ENCODE data around the gene GSTCD.
A peak's percentile ranks its signal among the peaks of the same experiment; 100 is the strongest.

Gene GSTCD

DNA sequence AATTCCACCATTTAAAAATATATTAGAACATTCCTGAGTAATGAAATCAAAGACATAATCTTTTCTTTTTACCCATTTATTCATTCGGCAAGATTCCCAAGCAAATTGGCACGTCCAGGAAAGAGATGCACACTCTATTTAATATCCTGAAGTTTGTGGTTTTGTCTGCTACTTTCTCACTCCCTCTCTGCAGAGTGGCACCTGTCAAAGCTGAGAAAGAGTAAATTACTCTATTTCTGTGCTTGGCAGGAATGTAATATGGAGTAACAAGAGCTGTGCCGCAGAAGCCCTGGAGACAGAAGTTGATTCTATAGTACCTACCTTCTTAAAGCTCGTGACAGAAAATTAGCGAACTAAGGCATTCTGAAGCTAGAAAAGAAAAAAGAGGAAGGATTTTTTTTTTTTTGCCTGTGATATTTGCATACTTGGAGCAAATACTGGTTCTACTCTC lies 5.5 kb downstream of the GSTCD start (continued):
- TF ChIP-seq, protein P1, sequence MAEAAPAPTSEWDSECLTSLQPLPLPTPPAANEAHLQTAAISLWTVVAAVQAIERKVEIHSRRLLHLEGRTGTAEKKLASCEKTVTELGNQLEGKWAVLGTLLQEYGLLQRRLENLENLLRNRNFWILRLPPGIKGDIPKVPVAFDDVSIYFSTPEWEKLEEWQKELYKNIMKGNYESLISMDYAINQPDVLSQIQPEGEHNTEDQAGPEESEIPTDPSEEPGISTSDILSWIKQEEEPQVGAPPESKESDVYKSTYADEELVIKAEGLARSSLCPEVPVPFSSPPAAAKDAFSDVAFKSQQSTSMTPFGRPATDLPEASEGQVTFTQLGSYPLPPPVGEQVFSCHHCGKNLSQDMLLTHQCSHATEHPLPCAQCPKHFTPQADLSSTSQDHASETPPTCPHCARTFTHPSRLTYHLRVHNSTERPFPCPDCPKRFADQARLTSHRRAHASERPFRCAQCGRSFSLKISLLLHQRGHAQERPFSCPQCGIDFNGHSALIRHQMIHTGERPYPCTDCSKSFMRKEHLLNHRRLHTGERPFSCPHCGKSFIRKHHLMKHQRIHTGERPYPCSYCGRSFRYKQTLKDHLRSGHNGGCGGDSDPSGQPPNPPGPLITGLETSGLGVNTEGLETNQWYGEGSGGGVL (tag by site-specific recombination; IDR thresholded peaks at IDR 0.05), result no peak
- TF ChIP-seq ZNF610 (tag by site-specific recombination; IDR thresholded peaks at IDR 0.05; ENCODE audit: borderline replicate concordance), result no peak
- no peak for TF ChIP-seq ZNF202 (tag by site-specific recombination; IDR thresholded peaks at IDR 0.05; ENCODE audit: borderline replicate concordance)

DNA sequence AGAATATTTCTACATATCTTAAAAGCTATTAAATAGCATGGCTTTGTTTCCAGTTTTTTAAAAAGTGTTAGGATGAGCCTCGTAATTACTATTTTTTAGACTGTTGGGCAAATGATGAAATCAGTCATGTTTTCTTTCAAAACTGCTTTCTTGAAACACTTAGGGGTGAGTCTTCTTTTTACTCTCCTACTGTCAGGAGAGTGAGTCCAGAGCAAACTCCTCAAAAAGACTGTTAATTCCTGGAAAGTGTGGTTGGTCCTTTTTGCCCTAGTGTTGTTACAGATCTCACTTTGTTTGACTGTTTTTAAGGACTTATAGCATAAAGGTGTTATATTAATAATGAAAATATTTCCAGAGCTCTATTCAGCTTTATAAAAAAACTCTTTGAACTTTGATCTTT lies 6.3 kb downstream of the GSTCD start:
- ChIA-PET POLR2A (interaction anchor here (0.7 kb wide), 1 partner anchor 180 kb away, joined by 3 read pairs; the partner anchor contains the start of gene NPNT), CTCF (interaction anchor here (0.6 to 1.3 kb wide), 12 partner anchors 14 to 486 kb away, joined by 3 to 5 read pairs (median 4); no protein-coding TSS in a partner anchor)
- peaks cover 0 to 18% of the 10 kb centered on the region in 2 experiments; a peak in 1 of 3 replicates for H3K36me3 ChIP-seq (ENCODE audit: control insufficient read depth in 2 of 2, insufficient read depth in 1 of 2, low read length in 2 of 2)
- H3K4me1 ChIP-seq (ENCODE audit: control insufficient read depth, insufficient read depth, low read length), result 0 out of 2 replicates have a peak, but pooled peaks cover 2% of the 10 kb centered on the region
- H3K27ac ChIP-seq (ENCODE audit: extremely low read depth, low read depth, low read length), result no peak overlapping the region
- no peak overlapping the region for H3K4me3 ChIP-seq (ENCODE audit: low read depth, low read length)
- no peaks in the 10 kb centered on the region for H3K9me3 ChIP-seq (ENCODE audit: control insufficient read depth, insufficient read depth, low read depth, low read length)
- TF ChIP-seq ZBTB17 (tag by site-specific recombination; IDR thresholded peaks at IDR 0.05) (no peak), ZNF837 (tag by site-specific recombination; IDR thresholded peaks at IDR 0.05) (no peak), BCL11B (tag by site-specific recombination; IDR thresholded peaks at IDR 0.05; ENCODE audit: low read depth) (no peak), TCF7L2 (IDR thresholded peaks at IDR 0.05; ENCODE audit: borderline replicate concordance, low read depth, low read length) (no peak), ZBTB7A (tag by site-specific recombination; IDR thresholded peaks at IDR 0.05; ENCODE audit: low read depth) (no peak), PRDM1 (tag by site-specific recombination; IDR thresholded peaks at IDR 0.05) (peak; percentile 57; the same call in 1 of the 2 replicates), ZNF174 (tag by site-specific recombination; IDR thresholded peaks at IDR 0.05) (no peak)
- TF ChIP-seq, protein P2, sequence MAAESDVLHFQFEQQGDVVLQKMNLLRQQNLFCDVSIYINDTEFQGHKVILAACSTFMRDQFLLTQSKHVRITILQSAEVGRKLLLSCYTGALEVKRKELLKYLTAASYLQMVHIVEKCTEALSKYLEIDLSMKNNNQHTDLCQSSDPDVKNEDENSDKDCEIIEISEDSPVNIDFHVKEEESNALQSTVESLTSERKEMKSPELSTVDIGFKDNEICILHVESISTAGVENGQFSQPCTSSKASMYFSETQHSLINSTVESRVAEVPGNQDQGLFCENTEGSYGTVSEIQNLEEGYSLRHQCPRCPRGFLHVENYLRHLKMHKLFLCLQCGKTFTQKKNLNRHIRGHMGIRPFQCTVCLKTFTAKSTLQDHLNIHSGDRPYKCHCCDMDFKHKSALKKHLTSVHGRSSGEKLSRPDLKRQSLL (tag by site-specific recombination; IDR thresholded peaks at IDR 0.05), result no peak

DNA sequence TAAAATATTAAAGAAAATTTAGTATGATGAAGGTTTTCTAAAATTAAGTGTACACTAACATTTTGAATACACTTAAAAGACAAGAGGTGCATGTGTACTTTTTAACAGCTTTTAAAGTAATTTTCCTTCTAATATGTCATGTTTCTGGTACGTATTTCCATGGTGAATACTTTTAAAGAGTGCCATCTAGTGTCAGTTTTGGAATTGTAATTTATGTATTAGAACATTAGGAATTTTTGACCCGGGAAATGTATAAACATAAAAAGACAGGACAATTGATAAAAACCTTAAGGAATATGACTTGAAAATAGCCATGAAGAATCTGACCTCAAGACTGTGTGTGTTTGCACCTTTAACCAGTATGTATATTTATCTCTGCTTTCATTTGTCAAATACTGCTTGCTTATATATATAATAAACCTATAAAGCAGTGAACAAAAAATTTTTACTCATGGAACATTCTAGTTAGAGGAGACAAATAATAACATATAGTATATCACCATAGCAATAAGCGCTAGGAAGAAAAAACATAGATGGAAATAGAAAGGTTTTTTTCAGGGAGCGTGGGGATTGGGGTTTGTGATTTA lies 7.2 kb downstream of the GSTCD start:
- 0 out of 2 replicates have a peak, but pooled peaks cover 2% of the 10 kb centered on the region for H3K4me1 ChIP-seq (ENCODE audit: control insufficient read depth, insufficient read depth, low read length)
- no peak overlapping the region for H3K4me3 ChIP-seq (ENCODE audit: low read depth, low read length)
- ChIA-PET CTCF (interaction anchor here (0.6 to 1.3 kb wide), 11 partner anchors 15 to 459 kb away, joined by 3 to 5 read pairs (median 3); no protein-coding TSS in a partner anchor), POLR2A (no interaction called here)
- no peak for TF ChIP-seq KLF8 (tag by site-specific recombination; IDR thresholded peaks at IDR 0.05)
- TF ChIP-seq, protein P3, sequence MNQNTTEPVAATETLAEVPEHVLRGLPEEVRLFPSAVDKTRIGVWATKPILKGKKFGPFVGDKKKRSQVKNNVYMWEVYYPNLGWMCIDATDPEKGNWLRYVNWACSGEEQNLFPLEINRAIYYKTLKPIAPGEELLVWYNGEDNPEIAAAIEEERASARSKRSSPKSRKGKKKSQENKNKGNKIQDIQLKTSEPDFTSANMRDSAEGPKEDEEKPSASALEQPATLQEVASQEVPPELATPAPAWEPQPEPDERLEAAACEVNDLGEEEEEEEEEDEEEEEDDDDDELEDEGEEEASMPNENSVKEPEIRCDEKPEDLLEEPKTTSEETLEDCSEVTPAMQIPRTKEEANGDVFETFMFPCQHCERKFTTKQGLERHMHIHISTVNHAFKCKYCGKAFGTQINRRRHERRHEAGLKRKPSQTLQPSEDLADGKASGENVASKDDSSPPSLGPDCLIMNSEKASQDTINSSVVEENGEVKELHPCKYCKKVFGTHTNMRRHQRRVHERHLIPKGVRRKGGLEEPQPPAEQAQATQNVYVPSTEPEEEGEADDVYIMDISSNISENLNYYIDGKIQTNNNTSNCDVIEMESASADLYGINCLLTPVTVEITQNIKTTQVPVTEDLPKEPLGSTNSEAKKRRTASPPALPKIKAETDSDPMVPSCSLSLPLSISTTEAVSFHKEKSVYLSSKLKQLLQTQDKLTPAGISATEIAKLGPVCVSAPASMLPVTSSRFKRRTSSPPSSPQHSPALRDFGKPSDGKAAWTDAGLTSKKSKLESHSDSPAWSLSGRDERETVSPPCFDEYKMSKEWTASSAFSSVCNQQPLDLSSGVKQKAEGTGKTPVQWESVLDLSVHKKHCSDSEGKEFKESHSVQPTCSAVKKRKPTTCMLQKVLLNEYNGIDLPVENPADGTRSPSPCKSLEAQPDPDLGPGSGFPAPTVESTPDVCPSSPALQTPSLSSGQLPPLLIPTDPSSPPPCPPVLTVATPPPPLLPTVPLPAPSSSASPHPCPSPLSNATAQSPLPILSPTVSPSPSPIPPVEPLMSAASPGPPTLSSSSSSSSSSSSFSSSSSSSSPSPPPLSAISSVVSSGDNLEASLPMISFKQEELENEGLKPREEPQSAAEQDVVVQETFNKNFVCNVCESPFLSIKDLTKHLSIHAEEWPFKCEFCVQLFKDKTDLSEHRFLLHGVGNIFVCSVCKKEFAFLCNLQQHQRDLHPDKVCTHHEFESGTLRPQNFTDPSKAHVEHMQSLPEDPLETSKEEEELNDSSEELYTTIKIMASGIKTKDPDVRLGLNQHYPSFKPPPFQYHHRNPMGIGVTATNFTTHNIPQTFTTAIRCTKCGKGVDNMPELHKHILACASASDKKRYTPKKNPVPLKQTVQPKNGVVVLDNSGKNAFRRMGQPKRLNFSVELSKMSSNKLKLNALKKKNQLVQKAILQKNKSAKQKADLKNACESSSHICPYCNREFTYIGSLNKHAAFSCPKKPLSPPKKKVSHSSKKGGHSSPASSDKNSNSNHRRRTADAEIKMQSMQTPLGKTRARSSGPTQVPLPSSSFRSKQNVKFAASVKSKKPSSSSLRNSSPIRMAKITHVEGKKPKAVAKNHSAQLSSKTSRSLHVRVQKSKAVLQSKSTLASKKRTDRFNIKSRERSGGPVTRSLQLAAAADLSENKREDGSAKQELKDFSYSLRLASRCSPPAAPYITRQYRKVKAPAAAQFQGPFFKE (tag by site-specific recombination; IDR thresholded peaks at IDR 0.05; ENCODE audit: borderline replicate concordance), result no peak
- no peak for TF ChIP-seq ZNF169 (tag by site-specific recombination; IDR thresholded peaks at IDR 0.05)
- no peak for TF ChIP-seq SCRT2 (tag by site-specific recombination; IDR thresholded peaks at IDR 0.05)
- TF ChIP-seq ZNF433 (tag by site-specific recombination; IDR thresholded peaks at IDR 0.05; ENCODE audit: low read depth), result no peak
- TF ChIP-seq ZNF155 (tag by site-specific recombination; IDR thresholded peaks at IDR 0.05), result no peak
- TF ChIP-seq KLF7 (tag by site-specific recombination; IDR thresholded peaks at IDR 0.05; ENCODE audit: borderline replicate concordance), result no peak
- no peak for TF ChIP-seq ZNF157 (tag by site-specific recombination; IDR thresholded peaks at IDR 0.05)
- TF ChIP-seq SP7 (tag by site-specific recombination; IDR thresholded peaks at IDR 0.05), result no peak
- peak; percentile 46 for TF ChIP-seq ZNF654 (tag by site-specific recombination; IDR thresholded peaks at IDR 0.05; ENCODE audit: low read depth)
- TF ChIP-seq IKZF3 (tag by site-specific recombination; IDR thresholded peaks at IDR 0.05), result peak; percentile 19; the same call in 1 of the 2 replicates
- TF ChIP-seq, protein P4, sequence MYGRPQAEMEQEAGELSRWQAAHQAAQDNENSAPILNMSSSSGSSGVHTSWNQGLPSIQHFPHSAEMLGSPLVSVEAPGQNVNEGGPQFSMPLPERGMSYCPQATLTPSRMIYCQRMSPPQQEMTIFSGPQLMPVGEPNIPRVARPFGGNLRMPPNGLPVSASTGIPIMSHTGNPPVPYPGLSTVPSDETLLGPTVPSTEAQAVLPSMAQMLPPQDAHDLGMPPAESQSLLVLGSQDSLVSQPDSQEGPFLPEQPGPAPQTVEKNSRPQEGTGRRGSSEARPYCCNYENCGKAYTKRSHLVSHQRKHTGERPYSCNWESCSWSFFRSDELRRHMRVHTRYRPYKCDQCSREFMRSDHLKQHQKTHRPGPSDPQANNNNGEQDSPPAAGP (tag by site-specific recombination; IDR thresholded peaks at IDR 0.05), result no peak
- TF ChIP-seq HOXD13 (CRISPR knock-in tag; IDR thresholded peaks at IDR 0.05; ENCODE audit: borderline replicate concordance), result no peak
- H3K27ac ChIP-seq (ENCODE audit: extremely low read depth, low read depth, low read length), result no peak overlapping the region
- no peaks in the 10 kb centered on the region for H3K9me3 ChIP-seq (ENCODE audit: control insufficient read depth, insufficient read depth, low read depth, low read length)
- peaks cover 0 to 24% of the 10 kb centered on the region in 2 experiments; a peak in 1 of 3 replicates for H3K36me3 ChIP-seq (ENCODE audit: control insufficient read depth in 2 of 2, insufficient read depth in 1 of 2, low read length in 2 of 2)
